Stimulated activated CD4-positive, alpha-beta T cell treated with anti-CD3 and anti-CD28 coated beads, Interleukin-4, amount 100 ng/mL, for 48 hours (primary cell): ENCODE data around the gene PROB1.
"Not testable (repeated sequence)": the region's sequence is repeated elsewhere in the genome, so short reads cannot be mapped to it uniquely, and the experiment has no call there.

Experiments
- DNase-seq, 2 donors: peaks; one replicate each; pipeline ENCODE4 v3.0.0-alpha.2; 2020; ENCODE audit warnings: low read depth in 2 of 2

The PROB1 gene

GRCh38 chr5:139413153-139413552, 18.2 kb upstream of the PROB1 start:
- DNase-seq = no peak

DNA sequence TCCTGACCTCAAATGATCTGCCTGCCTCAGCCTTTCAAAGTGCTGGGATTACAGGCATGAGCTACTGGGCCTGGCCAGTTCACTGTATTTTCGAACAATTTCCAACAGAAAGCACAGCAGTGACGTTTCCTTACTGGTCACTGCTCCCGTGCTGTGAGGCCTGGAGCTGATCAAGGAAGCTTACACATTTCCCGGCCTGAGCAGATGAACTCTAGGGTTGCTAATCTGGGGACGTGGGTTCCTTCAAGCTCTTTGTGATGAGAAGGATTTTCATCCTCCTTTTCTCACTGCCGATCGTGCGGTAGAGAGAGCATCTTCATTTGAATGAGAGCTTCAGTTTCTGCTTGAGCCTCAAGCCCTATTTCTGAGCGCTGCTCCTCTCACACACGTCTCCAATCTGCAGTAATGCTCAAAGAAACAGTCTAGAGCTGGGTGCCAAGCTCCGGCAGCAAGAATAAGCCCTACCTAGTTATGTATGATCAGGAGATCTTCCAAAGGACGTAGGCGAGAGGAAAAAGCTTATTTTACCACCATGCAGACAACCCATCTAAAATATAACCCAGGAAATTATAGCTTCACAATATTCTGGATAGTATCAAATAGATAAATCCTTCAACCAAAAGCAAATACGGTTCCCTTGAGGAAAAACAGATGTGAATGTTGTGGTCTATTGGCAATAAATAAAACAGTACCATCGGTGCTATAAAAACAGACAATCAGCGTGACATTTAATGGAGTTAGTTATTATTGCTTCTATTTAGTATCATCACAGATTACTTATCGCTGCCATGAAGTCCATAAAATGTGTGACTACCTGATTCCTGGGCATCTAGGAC, 16.3 kb upstream of the PROB1 start:
- no peak for DNase-seq

GRCh38 chr5:139410121-139410992, 15.5 kb upstream of the PROB1 start:
- no peak for DNase-seq

- DNase-seq = not testable (repeated sequence)
Measured at GRCh38 chr5:139409116-139409515, 14.2 kb upstream of the PROB1 start.

GRCh38 chr5:139408191-139408590, 13.3 kb upstream of the PROB1 start:
- no peak for DNase-seq

DNA sequence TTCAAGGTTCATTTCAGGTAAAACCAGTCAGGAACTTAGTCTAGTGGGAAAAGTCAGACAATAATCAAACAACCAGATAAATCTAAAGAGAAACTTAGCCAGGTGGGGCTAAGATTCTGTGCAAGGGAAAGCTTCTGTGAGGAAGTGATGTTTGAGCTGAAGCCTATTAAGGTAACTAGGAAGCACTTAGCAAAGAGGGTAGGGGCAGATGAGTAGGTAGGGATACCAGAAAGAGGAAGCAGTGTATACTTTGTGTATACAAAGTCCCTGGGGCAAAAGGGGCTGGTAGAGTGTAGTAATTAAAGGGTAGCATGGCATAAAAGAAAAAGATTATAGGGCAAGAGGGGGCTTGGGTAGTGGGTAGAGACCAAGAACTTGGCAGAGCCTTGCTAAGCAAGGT, 12.6 kb upstream of the PROB1 start:
- DNase-seq = no peak

DNA sequence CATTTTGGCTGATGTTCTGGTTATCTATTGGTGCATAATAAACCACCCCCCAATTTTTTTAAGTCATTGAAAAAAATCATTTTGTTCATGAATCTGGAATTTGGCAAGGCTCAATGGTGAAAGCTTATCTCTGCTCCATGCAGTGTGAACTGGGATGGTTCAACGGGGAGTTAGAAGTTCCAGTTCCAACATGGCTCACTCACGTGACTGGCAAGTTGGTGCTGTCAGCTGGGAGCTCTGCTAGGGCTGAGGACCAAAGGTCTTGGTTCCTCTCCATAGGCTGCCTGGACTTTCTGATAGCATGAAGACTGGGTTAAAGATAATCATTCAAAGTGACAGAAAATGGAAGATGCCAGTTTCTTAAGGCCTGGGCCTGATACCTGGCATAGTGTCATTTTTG, 12.1 kb upstream of the PROB1 start:
- no peak for DNase-seq

GRCh38 chr5:139404484-139404840, 9.6 kb upstream of the PROB1 start:
- DNase-seq = no peak

DNA sequence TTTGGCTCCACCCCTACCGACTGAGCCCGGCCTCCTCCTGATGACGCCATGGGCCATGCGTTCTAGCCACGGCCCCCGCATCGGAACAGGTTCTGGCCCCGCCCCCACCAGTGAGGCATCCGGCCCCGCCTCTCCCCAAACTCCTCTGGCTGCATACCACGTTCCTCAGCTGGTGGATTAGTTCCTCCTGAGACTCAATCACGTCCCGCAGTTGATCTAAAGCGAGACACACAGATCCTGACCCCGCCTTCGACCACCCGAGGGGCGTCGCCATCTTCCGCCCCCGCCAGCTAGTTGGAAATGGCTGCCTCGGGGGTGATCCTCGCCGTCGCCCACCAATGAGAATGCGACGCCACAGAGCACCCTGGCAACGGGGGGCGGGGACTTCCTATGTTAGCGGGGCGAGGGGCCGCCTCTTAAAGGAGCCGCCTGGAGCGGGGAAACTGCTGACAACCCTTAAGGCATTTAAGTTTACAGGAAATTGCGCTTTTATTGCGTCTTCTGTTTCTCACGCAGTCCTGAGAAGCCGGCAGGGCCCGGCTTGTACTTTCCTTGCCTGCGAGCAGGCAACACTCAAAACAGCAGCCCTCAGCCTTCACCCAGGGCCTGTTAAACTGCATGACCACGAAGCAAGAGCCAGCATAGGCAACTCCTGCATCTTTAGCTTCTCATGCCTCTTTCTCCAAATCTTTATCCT, 9.0 kb upstream of the PROB1 start, which contains the start of gene SPATA24:
TSS of gene SPATA24 (minus strand) at position 303 of the 697 bp plus-strand sequence. CDS start at position 274, 29 bp downstream.
- DNase-seq = peak; percentile 97 to 98

DNA sequence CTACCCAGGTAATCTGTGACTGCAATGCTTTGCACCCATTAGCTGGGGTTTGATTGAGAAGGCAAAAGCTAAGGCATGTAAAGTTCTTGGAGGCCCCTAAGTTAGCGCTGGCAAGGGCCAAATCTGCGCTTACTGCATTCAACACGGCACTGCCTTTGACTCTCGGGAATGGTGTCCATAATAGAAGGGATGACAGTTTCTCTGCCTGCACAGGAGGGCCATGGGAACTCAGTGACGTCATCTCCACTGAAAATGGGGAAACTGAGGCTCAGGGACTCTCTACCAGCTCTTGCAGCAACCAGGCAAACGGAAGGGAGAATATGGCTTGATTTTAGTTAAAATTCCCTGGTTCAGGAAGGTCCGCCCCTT, 8.5 kb upstream of the PROB1 start:
- no peak for DNase-seq

- no peak for DNase-seq
Measured at GRCh38 chr5:139402561-139403158, 7.8 kb upstream of the PROB1 start.

GRCh38 chr5:139401546-139401945, 6.6 kb upstream of the PROB1 start:
- DNase-seq = no peak

- DNase-seq = no peak
Measured at GRCh38 chr5:139399501-139400121, 4.7 kb upstream of the PROB1 start.

- no peak for DNase-seq
Measured at GRCh38 chr5:139397921-139398320, 3.0 kb upstream of the PROB1 start.

GRCh38 chr5:139396691-139397090, 1.8 kb upstream of the PROB1 start:
- no peak for DNase-seq

DNA sequence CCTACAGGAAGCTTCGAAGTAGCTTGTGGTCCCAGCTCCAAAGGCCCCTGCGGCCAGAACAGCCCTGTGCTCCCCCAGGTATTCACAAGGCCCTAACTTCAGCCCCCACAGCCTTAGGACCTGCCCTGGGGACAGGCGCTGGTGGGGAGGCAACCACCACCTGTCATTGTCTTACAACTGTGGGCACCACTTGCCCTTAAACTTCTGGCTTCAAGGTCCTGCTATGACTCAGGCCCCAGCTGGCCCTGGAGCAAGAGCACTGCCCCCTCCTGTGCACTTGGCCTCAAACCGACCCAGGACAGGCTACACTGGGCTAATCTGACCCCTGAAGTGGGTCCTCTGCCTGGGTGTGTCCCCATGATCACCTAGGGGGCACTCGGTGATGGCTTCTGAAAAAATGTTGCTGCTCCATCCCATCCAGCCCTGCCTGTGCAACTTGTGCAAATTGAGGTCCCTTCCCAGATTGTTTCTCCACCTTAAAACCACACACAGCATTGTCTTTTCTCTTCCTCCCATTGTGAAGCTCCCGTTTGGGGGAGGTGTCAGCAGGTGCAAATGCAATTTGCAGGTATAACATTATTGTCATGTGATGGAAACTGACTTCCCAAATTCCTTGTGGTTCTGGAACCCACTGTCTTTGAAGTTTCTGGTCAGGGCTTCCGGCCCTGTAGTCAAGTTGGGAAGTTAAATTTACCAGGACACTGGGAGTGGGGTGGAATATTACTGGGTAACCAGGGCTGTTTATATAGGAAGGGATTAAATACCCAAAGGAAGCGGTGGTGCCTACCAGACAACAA, 1.1 kb upstream of the PROB1 start:
- DNase-seq = no peak

GRCh38 chr5:139394123-139394653, 716 bp downstream of the PROB1 start:
- peak in 1 of 2 donors; percentile 44 for DNase-seq

GRCh38 chr5:139393497-139394122, 1.3 kb downstream of the PROB1 start:
- DNase-seq = no peak

GRCh38 chr5:139392678-139393496, 2.0 kb downstream of the PROB1 start:
- DNase-seq = peak; percentile 83 to 86
